ENCODE results near the gene SRSF2. TPM values are rescaled to one million over a fixed set of nuclear protein-coding genes. Genes with fewer than 3 reads are reported as not detected.
"Not testable (repeated sequence)": the region's sequence is repeated elsewhere in the genome, so short reads cannot be mapped to it uniquely, and the experiment has no call there.

Gene SRSF2
- total RNA-seq, 1 donor from 2014 or later: 329 TPM

DNA sequence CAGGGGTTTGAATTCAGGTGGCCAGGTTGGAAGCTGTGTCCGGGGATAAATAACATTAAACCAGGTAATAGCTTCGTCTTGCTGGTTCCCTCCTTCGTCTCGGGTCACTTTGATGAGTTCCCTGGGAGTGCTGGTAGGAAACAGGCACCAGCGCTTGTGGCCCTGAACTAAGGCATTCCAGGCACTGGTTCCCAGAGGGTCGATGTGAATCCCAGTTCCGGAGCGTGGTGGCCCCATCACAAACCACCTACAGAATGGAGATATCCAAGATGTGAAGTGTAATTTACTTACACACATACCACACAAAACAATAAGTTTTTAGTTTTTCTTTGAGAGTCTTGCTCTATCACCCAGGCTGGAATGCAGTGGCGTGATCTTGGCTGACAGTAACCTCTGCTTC lies 13.3 kb downstream of the SRSF2 start:
- Histone ChIP-seq H2AFZ (replicated peaks) (no peak overlapping the region), H3K4me1 (peaks cover 6% of the 10 kb centered on the region), H3K36me3 (no peaks in the 10 kb centered on the region), H3K4me3 (no peak overlapping the region), H3K4me2 (no peak overlapping the region), H3K9me3 (ENCODE audit: low read depth) (no peaks in the 10 kb centered on the region), H3K79me2 (ENCODE audit: low read depth) (peaks cover 35% of the 10 kb centered on the region), H4K20me1 (ENCODE audit: low read depth) (peaks cover 12% of the 10 kb centered on the region), H3K9ac (no peak overlapping the region), H3F3A (ENCODE audit: low read depth) (peaks cover 15% of the 10 kb centered on the region), H3K27me3 (no peaks in the 10 kb centered on the region), H3K27ac (no peak overlapping the region)
- no peak for DNase-seq (ENCODE audit: low spot score)
- H3K36me3 Mint-ChIP-seq: peaks cover 28% of the 10 kb centered on the region
- H3K9me3 Mint-ChIP-seq: no peaks in the 10 kb centered on the region
- peaks cover 3% of the 10 kb centered on the region for H3K27me3 Mint-ChIP-seq (ENCODE audit: insufficient read depth, low read depth)
- peak overlapping the region; percentile 13 for H3K4me3 Mint-ChIP-seq
- H3K4me1 Mint-ChIP-seq: peaks cover 15% of the 10 kb centered on the region
- TF ChIP-seq EZH2 (IDR thresholded peaks at IDR 0.05): no peak
- TF ChIP-seq, protein P1, sequence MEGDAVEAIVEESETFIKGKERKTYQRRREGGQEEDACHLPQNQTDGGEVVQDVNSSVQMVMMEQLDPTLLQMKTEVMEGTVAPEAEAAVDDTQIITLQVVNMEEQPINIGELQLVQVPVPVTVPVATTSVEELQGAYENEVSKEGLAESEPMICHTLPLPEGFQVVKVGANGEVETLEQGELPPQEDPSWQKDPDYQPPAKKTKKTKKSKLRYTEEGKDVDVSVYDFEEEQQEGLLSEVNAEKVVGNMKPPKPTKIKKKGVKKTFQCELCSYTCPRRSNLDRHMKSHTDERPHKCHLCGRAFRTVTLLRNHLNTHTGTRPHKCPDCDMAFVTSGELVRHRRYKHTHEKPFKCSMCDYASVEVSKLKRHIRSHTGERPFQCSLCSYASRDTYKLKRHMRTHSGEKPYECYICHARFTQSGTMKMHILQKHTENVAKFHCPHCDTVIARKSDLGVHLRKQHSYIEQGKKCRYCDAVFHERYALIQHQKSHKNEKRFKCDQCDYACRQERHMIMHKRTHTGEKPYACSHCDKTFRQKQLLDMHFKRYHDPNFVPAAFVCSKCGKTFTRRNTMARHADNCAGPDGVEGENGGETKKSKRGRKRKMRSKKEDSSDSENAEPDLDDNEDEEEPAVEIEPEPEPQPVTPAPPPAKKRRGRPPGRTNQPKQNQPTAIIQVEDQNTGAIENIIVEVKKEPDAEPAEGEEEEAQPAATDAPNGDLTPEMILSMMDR (IDR thresholded peaks at IDR 0.05): no peak
- no peak for TF ChIP-seq EZH2phosphoT487 (IDR thresholded peaks at IDR 0.05)
- no peak overlapping the region for H3K27ac Mint-ChIP-seq

- H3K9me3 ChIP-seq (ENCODE audit: low read depth); DNase-seq (ENCODE audit: low spot score); H3K9me3 Mint-ChIP-seq; H3K27ac Mint-ChIP-seq; H3K4me2 ChIP-seq; H3K36me3 ChIP-seq; H3K27me3 Mint-ChIP-seq (ENCODE audit: insufficient read depth, low read depth); H3K9ac ChIP-seq; H3K27ac ChIP-seq; H3K27me3 ChIP-seq; H3K4me1 ChIP-seq; H2AFZ ChIP-seq (replicated peaks); H4K20me1 ChIP-seq (ENCODE audit: low read depth); H3K4me3 ChIP-seq: not testable (repeated sequence)
- H3K79me2 ChIP-seq (ENCODE audit: low read depth): peaks cover 27% of the 10 kb centered on the region
- Mint-ChIP-seq H3K36me3 (peaks cover 33% of the 10 kb centered on the region), H3K4me1 (peaks cover 15% of the 10 kb centered on the region), H3K4me3 (peak overlapping the region; percentile 62)
- peaks cover 14% of the 10 kb centered on the region for H3F3A ChIP-seq (ENCODE audit: low read depth)
These were observed 14.2 kb downstream of the SRSF2 start for GRCh38 chr17:76722977-76723376.

DNA sequence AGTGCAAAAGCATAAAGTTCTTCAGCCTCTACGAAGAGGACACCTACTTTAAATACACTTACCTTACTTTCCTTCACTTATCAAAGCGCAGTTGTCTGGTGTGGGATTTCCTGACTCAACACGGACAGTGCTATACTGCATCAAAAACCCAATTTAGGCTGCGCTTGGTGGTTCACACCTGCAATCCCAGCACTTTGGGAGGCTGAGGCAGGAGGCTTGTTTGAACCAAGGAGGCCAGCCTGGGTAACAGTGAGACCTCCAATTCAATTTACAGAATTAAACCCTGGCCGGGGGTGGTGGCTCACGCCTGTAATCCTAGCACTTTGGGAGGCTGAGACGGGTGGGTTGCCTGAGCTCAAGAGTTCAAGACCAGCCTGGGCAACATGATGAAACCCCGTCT lies 14.9 kb downstream of the SRSF2 start:
- Histone ChIP-seq H3K79me2 (ENCODE audit: low read depth) (peaks cover 20% of the 10 kb centered on the region), H3K4me2 (no peak overlapping the region), H3K27ac (no peak overlapping the region), H3K4me3 (no peak overlapping the region), H3K9ac (no peak overlapping the region), H3K27me3 (no peaks in the 10 kb centered on the region), H2AFZ (replicated peaks) (no peak overlapping the region), H3K36me3 (no peaks in the 10 kb centered on the region), H4K20me1 (ENCODE audit: low read depth) (peaks cover 2% of the 10 kb centered on the region), H3K4me1 (no peaks in the 10 kb centered on the region), H3K9me3 (ENCODE audit: low read depth) (no peaks in the 10 kb centered on the region), H3F3A (ENCODE audit: low read depth) (peaks cover 10% of the 10 kb centered on the region)
- no peak overlapping the region for H3K4me3 Mint-ChIP-seq
- H3K27me3 Mint-ChIP-seq (ENCODE audit: insufficient read depth, low read depth): peaks cover 2% of the 10 kb centered on the region
- no peaks in the 10 kb centered on the region for H3K9me3 Mint-ChIP-seq
- TF ChIP-seq, protein P1 (IDR thresholded peaks at IDR 0.05): no peak
- TF ChIP-seq EZH2 (IDR thresholded peaks at IDR 0.05) (no peak), EZH2phosphoT487 (IDR thresholded peaks at IDR 0.05) (no peak)
- peaks cover 34% of the 10 kb centered on the region for H3K36me3 Mint-ChIP-seq
- peaks cover 9% of the 10 kb centered on the region for H3K4me1 Mint-ChIP-seq
- no peak overlapping the region for H3K27ac Mint-ChIP-seq
- DNase-seq (ENCODE audit: low spot score): no peak

- no peak for DNase-seq (ENCODE audit: low spot score)
- no peak overlapping the region for H2AFZ ChIP-seq (replicated peaks)
- H3K27me3 ChIP-seq: no peaks in the 10 kb centered on the region
- H3K36me3 ChIP-seq: no peaks in the 10 kb centered on the region
- peaks cover 10% of the 10 kb centered on the region for H3F3A ChIP-seq (ENCODE audit: low read depth)
- peaks cover 36% of the 10 kb centered on the region for H3K36me3 Mint-ChIP-seq
- no peaks in the 10 kb centered on the region for H3K9me3 Mint-ChIP-seq
- H3K79me2 ChIP-seq (ENCODE audit: low read depth): peaks cover 14% of the 10 kb centered on the region
- H3K27ac Mint-ChIP-seq: no peak overlapping the region
- peaks cover 8% of the 10 kb centered on the region for H3K4me1 Mint-ChIP-seq
- H3K4me2 ChIP-seq: no peak overlapping the region
- H3K9ac ChIP-seq: no peak overlapping the region
- no peak overlapping the region for H3K27ac ChIP-seq
- TF ChIP-seq, protein P1 (IDR thresholded peaks at IDR 0.05): no peak
- no peak for TF ChIP-seq EZH2phosphoT487 (IDR thresholded peaks at IDR 0.05)
- H3K4me1 ChIP-seq: no peaks in the 10 kb centered on the region
- no peaks in the 10 kb centered on the region for H4K20me1 ChIP-seq (ENCODE audit: low read depth)
- no peak overlapping the region for H3K4me3 ChIP-seq
- H3K27me3 Mint-ChIP-seq (ENCODE audit: insufficient read depth, low read depth): peaks cover 2% of the 10 kb centered on the region
- H3K4me3 Mint-ChIP-seq: no peak overlapping the region
- H3K9me3 ChIP-seq (ENCODE audit: low read depth): no peaks in the 10 kb centered on the region
These were observed 15.7 kb downstream of the SRSF2 start for GRCh38 chr17:76721463-76721862.
